HAP-1 (cell line): Measurements from ENCODE around the gene PLD1.

ENCODE experiments used
- DNase-seq, 2 experiments: peaks; one replicate each; pipeline ENCODE4 v3.0.0-alpha.2; 2016 to 2020; ENCODE audit warnings: low spot score in 2 of 2
- H3K27me3 ChIP-seq: fragments of 250-450 bp; sonication (Bioruptor Pico); 2 replicates; pipeline ENCODE4 v1.5.1; 2020; ENCODE audit warnings: low read depth, mild to moderate bottlenecking, moderate library complexity
- H3K36me3 ChIP-seq: fragments of 250-450 bp; sonication (Bioruptor Pico); replicated peaks from 2 replicates; pipeline ENCODE4 v1.5.1; 2020; ENCODE audit warnings: mild to moderate bottlenecking
- H3K4me1 ChIP-seq: fragments of 250-450 bp; sonication (Bioruptor Pico); 2 replicates; pipeline ENCODE4 v1.5.1; 2020; ENCODE audit warnings: mild to moderate bottlenecking
- H3K4me3 ChIP-seq: fragments of 250-450 bp; sonication (Bioruptor Pico); 2 replicates; pipeline ENCODE4 v1.5.1; 2020; ENCODE audit warnings: mild to moderate bottlenecking, moderate library complexity
- H3K9me3 ChIP-seq: fragments of 250-450 bp; sonication (Bioruptor Pico); 2 replicates; pipeline ENCODE4 v1.5.1; 2020; ENCODE audit warnings: mild to moderate bottlenecking, moderate library complexity
- in situ Hi-C: fragments of 300-500 bp; cut with MboI; formaldehyde crosslinking; loops from 3 replicates; pipeline ENCODE4 v1.14.3; 2020; ENCODE audit warnings: low sequenced_read_pairs, inconsistent platforms, mixed read lengths

PLD1 gene

DNA sequence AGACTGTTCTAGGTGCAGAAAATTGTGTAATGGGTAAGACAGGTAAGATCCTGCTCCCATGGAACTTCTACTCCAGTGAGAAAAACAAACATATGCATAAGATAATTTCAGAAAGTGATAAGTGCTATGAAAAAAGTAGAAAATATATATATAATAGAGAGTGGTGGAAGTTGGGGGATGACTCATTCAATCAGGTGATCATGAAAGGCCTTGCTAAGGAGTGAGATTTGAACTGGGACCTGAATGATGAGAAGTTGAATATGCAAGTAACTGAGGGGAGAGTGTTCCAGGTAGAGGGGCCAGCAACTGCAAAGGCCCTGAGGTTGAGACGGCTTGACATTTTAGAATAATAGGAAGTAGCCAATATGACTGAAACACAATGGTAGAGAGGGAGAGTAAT, 257.8 kb downstream of the PLD1 start:
- H3K9me3 ChIP-seq, result no peaks in the 10 kb centered on the region
- H3K4me3 ChIP-seq, result no peak overlapping the region
- in situ Hi-C loops, result loop anchor here (25.0 kb wide), 2 partner anchors 365 to 490 kb away; no protein-coding TSS in a partner anchor
- no peaks in the 10 kb centered on the region for H3K4me1 ChIP-seq
- no peaks in the 10 kb centered on the region for H3K36me3 ChIP-seq
- no peak for DNase-seq
- no peaks in the 10 kb centered on the region for H3K27me3 ChIP-seq

DNA sequence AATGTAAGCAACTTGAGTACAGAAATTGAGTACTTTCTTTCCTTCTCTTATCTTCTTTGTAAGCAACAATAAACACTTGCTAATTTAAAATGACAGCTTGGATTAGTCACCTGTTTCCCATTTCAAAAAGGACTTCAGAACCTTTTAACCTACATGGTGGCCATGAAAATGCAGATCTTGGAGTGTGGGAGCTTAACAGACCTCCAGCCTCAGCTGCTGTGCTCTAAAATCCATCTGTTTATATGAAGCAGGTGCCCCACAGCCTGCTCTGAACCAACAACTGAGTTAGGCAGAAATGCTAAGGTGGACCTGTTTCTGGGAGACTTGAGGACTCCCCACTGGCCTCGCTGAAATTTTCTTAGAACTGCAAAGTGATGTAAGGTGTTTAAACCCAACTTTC, 259.0 kb downstream of the PLD1 start:
- H3K36me3 ChIP-seq, result no peaks in the 10 kb centered on the region
- in situ Hi-C loops, result loop anchor here (25.0 kb wide), 2 partner anchors 364 to 489 kb away; no protein-coding TSS in a partner anchor
- H3K27me3 ChIP-seq, result no peaks in the 10 kb centered on the region
- no peak overlapping the region for H3K4me3 ChIP-seq
- no peaks in the 10 kb centered on the region for H3K4me1 ChIP-seq
- no peaks in the 10 kb centered on the region for H3K9me3 ChIP-seq
- DNase-seq, result no peak
